Panc1 (cell line): Measurements from ENCODE around the gene JPH2. TPM values are rescaled to one million over a fixed set of nuclear protein-coding genes. Genes with fewer than 3 reads are reported as not detected.

Experiments
- ATAC-seq: fragments of 200-7000 bp; cut with Tn5 transposase; 2 replicates; pipeline ENCODE4 v1.9.1; 2020; ENCODE audit warnings: mild to moderate bottlenecking, moderate library complexity
- BruUV-seq: library from RNA; stranded (reverse); fragments of 400-500 nt; replicated peaks from 2 replicates; lab custom pipeline; 2021; lab: Mats Ljungman, UMichigan
- CTCF ChIA-PET: fragments of 300-600 bp; sonication (Branson Sonifier 250); formaldehyde crosslinking; loops from one replicate; lab custom pipeline; 2022; ENCODE audit warnings: antibody characterized with exemption; lab: Charles Lee
- POLR2A ChIA-PET: fragments of 300-600 bp; sonication (Branson Sonifier 250); formaldehyde crosslinking; loops from one replicate; lab custom pipeline; 2022; ENCODE audit warnings: antibody characterized with exemption; lab: Charles Lee
- DNase-seq: peaks from one replicate; pipeline ENCODE4 v3.0.0-alpha.2; 2010; ENCODE audit warnings: low read depth, low spot score
- H3K27ac ChIP-seq: 2 replicates; pipeline ENCODE4 v1.5.1; 2011; ENCODE audit warnings: mild to moderate bottlenecking, low read length, inconsistent platforms
- H3K27me3 ChIP-seq: fragments of 200-500 bp; sonication (Bioruptor generic); 2 replicates; pipeline ENCODE4 v1.6.0; 2014; ENCODE audit warnings: low read length, inconsistent platforms; ENCODE audit not compliant: control insufficient read depth, insufficient read depth
- H3K36me3 ChIP-seq: fragments of 200-500 bp; sonication (Bioruptor generic); 2 replicates; pipeline ENCODE4 v1.5.1; 2014; ENCODE audit warnings: inconsistent platforms, mild to moderate bottlenecking, low read length, moderate library complexity; ENCODE audit not compliant: control insufficient read depth, insufficient read depth
- H3K4me1 ChIP-seq: 2 replicates; pipeline ENCODE4 v1.5.1; 2011; ENCODE audit warnings: inconsistent platforms, mild to moderate bottlenecking, low read length, moderate library complexity; ENCODE audit not compliant: control insufficient read depth, insufficient read depth
- H3K4me3 ChIP-seq, 2 experiments: 2 replicates each; pipeline ENCODE4 v1.5.1; 2011 to 2012; ENCODE audit warnings: low read depth in 2 of 2, low read length in 2 of 2, mild to moderate bottlenecking in 2 of 2, inconsistent platforms in 1 of 2, moderate library complexity in 1 of 2
- H3K9me3 ChIP-seq: fragments of 200-500 bp; sonication (Bioruptor generic); 2 replicates; pipeline ENCODE4 v1.5.1; 2014; ENCODE audit warnings: low read depth, mild to moderate bottlenecking, inconsistent platforms, low read length, moderate library complexity; ENCODE audit not compliant: control insufficient read depth, insufficient read depth
- POLR2AphosphoS5 ChIP-seq: IDR thresholded peaks from 2 replicates; pipeline ENCODE4 v1.6.1; 2012; ENCODE audit warnings: mild to moderate bottlenecking, low read depth, low read length, moderate library complexity
- SIN3A ChIP-seq: IDR thresholded peaks from 2 replicates; pipeline ENCODE4 v1.6.1; 2012; ENCODE audit warnings: low read depth, mild to moderate bottlenecking, low read length, moderate library complexity, borderline replicate concordance; ENCODE audit not compliant: insufficient read depth
- TCF7L2 ChIP-seq: IDR thresholded peaks from 2 replicates; pipeline ENCODE4 v1.6.1; 2011; ENCODE audit warnings: mild to moderate bottlenecking, low read depth, low read length, inconsistent platforms
- in situ Hi-C: cut with HindIII; loops from 2 replicates; pipeline ENCODE4 v1.10.0; 2016; ENCODE audit warnings: low sequenced_read_pairs, low pct_unique_long_range_greater_than_20kb
- intact Hi-C: fragments of 100-400 bp; cut with micrococcal nuclease; formaldehyde crosslinking; loops from one replicate; pipeline ENCODE4 v1.10.0; 2022; ENCODE audit not compliant: unreplicated experiment
- total RNA-seq: library from RNA; stranded (reverse); gene quantifications from one replicate; pipeline ENCODE4 v1.2.1, GENCODE V29; 2021; ENCODE audit not compliant: unreplicated experiment
- TF ChIP-seq, protein P1 (sequence below): fragments of 450-650 bp; IDR thresholded peaks from 2 replicates; pipeline ENCODE4 v1.5.1; 2017; ENCODE audit warnings: mild to moderate bottlenecking
- TF ChIP-seq, protein P2 (sequence below), 2 experiments: IDR thresholded peaks; 2 replicates each; pipeline ENCODE4 v1.6.1; 2011 to 2012; ENCODE audit warnings: low read depth in 2 of 2, control low read depth in 1 of 2, low read length in 1 of 2, mild to moderate bottlenecking in 1 of 2, moderate library complexity in 1 of 2; ENCODE audit not compliant: insufficient read depth in 1 of 2

The JPH2 gene
- total RNA-seq, 1 experiment from 2014 or later: 0.49 TPM

DNA sequence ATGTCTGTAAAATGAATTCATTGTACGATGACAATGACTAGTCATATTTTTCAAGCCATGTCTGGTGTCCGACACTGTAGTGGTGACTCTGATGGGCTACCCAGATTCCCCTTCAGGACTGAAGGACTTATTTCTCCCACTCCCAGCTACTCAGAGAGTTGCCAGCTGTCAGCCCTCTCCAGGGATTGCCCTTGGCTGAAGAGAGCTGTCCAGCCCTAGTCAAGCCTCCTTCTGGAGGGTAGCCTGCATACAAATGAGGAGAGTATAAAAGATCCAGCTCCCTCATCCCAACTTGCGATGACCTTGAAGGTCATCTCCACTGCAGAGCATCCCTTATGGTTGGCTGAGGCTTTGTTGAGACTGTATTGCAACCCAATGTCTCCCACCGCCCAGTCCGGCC is 29.9 kb downstream of the JPH2 start:
- TF ChIP-seq SIN3A: no peak
- TF ChIP-seq, protein P1, sequence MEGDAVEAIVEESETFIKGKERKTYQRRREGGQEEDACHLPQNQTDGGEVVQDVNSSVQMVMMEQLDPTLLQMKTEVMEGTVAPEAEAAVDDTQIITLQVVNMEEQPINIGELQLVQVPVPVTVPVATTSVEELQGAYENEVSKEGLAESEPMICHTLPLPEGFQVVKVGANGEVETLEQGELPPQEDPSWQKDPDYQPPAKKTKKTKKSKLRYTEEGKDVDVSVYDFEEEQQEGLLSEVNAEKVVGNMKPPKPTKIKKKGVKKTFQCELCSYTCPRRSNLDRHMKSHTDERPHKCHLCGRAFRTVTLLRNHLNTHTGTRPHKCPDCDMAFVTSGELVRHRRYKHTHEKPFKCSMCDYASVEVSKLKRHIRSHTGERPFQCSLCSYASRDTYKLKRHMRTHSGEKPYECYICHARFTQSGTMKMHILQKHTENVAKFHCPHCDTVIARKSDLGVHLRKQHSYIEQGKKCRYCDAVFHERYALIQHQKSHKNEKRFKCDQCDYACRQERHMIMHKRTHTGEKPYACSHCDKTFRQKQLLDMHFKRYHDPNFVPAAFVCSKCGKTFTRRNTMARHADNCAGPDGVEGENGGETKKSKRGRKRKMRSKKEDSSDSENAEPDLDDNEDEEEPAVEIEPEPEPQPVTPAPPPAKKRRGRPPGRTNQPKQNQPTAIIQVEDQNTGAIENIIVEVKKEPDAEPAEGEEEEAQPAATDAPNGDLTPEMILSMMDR: no peak
- TF ChIP-seq POLR2AphosphoS5: no peak
- TF ChIP-seq, protein P2, sequence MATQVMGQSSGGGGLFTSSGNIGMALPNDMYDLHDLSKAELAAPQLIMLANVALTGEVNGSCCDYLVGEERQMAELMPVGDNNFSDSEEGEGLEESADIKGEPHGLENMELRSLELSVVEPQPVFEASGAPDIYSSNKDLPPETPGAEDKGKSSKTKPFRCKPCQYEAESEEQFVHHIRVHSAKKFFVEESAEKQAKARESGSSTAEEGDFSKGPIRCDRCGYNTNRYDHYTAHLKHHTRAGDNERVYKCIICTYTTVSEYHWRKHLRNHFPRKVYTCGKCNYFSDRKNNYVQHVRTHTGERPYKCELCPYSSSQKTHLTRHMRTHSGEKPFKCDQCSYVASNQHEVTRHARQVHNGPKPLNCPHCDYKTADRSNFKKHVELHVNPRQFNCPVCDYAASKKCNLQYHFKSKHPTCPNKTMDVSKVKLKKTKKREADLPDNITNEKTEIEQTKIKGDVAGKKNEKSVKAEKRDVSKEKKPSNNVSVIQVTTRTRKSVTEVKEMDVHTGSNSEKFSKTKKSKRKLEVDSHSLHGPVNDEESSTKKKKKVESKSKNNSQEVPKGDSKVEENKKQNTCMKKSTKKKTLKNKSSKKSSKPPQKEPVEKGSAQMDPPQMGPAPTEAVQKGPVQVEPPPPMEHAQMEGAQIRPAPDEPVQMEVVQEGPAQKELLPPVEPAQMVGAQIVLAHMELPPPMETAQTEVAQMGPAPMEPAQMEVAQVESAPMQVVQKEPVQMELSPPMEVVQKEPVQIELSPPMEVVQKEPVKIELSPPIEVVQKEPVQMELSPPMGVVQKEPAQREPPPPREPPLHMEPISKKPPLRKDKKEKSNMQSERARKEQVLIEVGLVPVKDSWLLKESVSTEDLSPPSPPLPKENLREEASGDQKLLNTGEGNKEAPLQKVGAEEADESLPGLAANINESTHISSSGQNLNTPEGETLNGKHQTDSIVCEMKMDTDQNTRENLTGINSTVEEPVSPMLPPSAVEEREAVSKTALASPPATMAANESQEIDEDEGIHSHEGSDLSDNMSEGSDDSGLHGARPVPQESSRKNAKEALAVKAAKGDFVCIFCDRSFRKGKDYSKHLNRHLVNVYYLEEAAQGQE (IDR thresholded peaks at IDR 0.05; ENCODE audit: insufficient read depth in 1 of 2, low read depth in 2 of 2, low read length in 1 of 2): no peak
- TF ChIP-seq TCF7L2: no peak
- H3K36me3 ChIP-seq: no peaks in the 10 kb centered on the region
- ChIA-PET POLR2A (no interaction called here), CTCF (no interaction called here)
- no TSS peak for BruUV-seq
- in situ Hi-C loops: no loop called here
- H3K27me3 ChIP-seq: peaks cover 2% of the 10 kb centered on the region; the same call in 1 of the 2 replicates
- DNase-seq: no peak
- H3K27ac ChIP-seq: no peak overlapping the region
- no peak for ATAC-seq
- H3K4me3 ChIP-seq: no peak overlapping the region
- H3K4me1 ChIP-seq: no peaks in the 10 kb centered on the region
- no peaks in the 10 kb centered on the region for H3K9me3 ChIP-seq
- intact Hi-C loops: no loop called here

DNA sequence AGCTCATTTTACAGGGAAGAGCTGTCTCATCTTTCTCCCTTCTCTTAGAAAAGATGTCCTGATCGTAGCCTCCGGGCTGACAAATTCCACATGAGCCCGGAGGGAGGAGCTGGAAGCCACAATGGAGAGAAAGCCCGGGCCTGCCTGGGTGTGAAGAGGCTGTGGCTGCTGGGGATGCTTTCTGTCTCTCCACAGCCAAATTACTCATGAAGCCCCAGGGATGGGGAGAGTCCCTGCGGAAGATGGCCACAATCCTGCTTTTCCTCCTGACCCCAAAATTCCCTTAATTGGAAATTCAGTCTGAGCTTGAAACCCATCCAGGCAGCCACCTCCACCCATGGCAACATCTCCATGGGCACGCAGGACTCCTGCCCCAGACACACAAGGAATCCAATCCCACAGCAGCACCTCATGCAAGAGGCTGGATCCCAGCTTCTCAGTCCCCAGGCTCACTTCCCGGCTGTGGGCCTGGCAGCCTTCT is 32.4 kb downstream of the JPH2 start:
- DNase-seq (no peak), ATAC-seq (no peak)
- no peaks in the 10 kb centered on the region for H3K4me1 ChIP-seq
- in situ Hi-C loops: no loop called here
- H3K9me3 ChIP-seq: no peaks in the 10 kb centered on the region
- TF ChIP-seq POLR2AphosphoS5: no peak
- TF ChIP-seq SIN3A: no peak
- TF ChIP-seq TCF7L2: no peak
- TF ChIP-seq, protein P2 (IDR thresholded peaks at IDR 0.05; ENCODE audit: insufficient read depth in 1 of 2, low read depth in 2 of 2, low read length in 1 of 2): no peak
- TF ChIP-seq, protein P1: no peak
- no peaks in the 10 kb centered on the region for H3K36me3 ChIP-seq
- intact Hi-C loops: no loop called here
- BruUV-seq: no TSS peak
- H3K27ac ChIP-seq: no peak overlapping the region
- H3K4me3 ChIP-seq: no peak overlapping the region
- POLR2A ChIA-PET: no interaction called here
- CTCF ChIA-PET: no interaction called here
- peaks cover 2% of the 10 kb centered on the region; the same call in 1 of the 2 replicates for H3K27me3 ChIP-seq
